ENCODE measurements around the gene TMEM11.
"Not testable (repeated sequence)": the region's sequence is repeated elsewhere in the genome, so short reads cannot be mapped to it uniquely, and the experiment has no call there.

The TMEM11 gene

GRCh38 chr17:21212826-21213637 is 929 bp downstream of the TMEM11 start:
- DNase-seq (ENCODE audit: low read depth in 2 of 2), result no peak

DNA sequence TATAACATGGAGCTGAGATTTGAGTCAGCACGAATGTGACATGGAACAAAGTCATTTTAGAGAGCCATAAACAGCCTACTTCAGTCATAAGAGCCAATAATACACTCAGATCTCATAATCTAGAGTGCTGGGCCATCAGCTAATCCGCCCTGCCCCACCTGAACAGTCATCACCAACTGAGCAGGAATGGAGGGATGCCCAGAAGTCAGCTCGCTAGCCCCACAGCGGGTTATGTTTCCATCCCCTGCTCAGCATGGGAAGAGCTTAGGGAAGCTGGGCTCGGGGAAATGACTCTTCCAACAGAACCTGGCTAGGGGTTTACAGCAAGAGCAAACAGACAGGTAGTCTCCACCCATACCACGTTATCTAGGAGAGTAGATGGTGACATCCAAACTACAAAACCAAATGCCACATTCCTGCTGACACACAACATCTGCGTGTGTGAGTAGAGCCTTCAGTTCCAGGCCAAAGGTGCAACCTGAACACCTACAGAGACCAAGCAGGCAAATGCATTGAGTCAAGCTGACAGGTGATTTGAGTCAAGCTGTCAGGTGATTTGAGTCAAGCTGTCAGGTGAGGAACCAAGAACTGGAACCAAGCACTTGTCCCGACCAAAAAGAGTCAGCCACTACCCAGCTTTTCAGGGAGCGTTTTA is 2.0 kb downstream of the TMEM11 start:
- no peak for DNase-seq (ENCODE audit: low read depth in 2 of 2)

GRCh38 chr17:21210411-21211076 is 3.4 kb downstream of the TMEM11 start:
- DNase-seq (ENCODE audit: low read depth in 2 of 2), result no peak

GRCh38 chr17:21209511-21210175 is 4.3 kb downstream of the TMEM11 start:
- no peak for DNase-seq (ENCODE audit: low read depth in 2 of 2)

GRCh38 chr17:21208352-21208751 is 5.6 kb downstream of the TMEM11 start:
- DNase-seq (ENCODE audit: low read depth in 2 of 2), result no peak

DNA sequence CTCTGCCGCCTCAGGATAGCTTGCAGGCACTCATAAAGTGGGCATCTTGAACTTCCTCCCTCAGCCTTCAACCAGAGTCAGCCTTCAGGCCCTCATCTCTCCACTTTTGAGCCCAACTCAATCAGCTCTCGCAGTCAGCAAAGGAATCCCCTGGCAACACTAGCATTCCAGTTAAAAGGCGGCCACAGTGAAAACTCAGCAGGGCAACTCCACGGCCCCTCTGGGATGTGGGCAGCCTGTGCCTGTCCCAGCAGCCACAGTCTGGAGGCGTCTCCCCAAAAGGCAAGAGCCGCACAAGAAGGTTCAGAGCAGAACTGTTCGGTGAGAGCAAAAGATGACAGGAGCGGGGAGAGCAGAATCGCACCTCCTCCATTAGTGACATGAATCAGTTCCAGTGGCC is 9.0 kb downstream of the TMEM11 start:
- DNase-seq (ENCODE audit: low read depth in 2 of 2), result no peak

DNA sequence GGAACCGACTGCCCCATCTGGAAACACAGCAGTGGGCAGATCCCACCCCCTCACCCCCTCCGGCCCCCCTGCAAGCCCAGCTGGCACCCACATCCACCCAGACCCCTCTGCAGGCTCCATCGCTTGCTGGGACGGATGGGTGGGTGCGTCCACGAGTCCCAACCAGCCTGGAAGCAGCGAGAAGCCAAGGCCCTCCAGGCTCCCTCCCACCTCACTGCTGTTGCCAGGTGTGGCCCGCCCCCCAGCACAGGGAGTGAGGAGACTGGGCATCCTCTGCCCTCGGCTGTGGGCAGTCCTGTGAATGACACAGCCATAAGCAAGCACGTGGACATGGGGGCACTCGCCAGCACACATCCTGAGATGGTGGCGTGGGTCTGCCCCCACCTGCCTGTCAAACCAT is 11.4 kb downstream of the TMEM11 start:
- DNase-seq (ENCODE audit: low read depth in 2 of 2), result no peak

DNA sequence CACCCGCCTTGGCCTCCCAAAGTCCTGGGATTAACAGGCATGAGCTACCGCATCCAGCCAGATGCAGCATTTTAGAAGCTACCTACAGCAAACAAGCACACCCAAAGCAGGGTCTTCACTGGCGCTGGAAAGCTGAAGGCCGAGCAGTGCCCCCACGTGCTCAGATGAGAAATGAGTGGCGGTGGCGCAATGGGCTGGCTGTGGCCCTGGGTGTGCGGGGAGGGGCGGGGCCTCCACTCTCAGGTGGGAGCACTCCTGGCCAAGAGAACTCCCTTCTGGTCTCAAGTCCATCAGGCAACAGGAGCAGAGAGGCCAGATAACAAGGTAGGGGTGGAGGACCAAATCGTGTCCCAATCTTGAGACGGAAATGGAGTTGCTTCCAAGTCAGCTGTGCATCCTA is 12.1 kb downstream of the TMEM11 start:
- no peak for DNase-seq (ENCODE audit: low read depth in 2 of 2)

DNA sequence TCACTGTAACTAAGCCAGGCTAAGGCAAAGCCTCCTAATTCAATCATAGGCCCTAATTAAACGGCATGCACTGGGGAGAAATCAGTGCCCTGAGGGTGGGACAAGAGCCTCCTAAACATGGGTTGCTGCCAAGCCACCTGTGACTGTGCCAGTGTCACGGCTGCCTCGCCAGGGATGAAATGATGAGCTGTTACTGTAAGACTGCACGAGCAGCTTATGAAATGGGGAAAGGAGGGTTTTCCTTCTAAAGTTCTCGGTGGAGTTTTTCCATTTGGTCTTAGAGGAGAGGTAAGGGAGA is 12.7 kb downstream of the TMEM11 start:
- DNase-seq (ENCODE audit: low read depth in 2 of 2), result no peak

GRCh38 chr17:21200590-21201297 is 13.2 kb downstream of the TMEM11 start:
- no peak for DNase-seq (ENCODE audit: low read depth in 2 of 2)

- no peak for DNase-seq (ENCODE audit: low read depth in 2 of 2)
Measured at GRCh38 chr17:21199856-21200255, 14.1 kb downstream of the TMEM11 start.

DNA sequence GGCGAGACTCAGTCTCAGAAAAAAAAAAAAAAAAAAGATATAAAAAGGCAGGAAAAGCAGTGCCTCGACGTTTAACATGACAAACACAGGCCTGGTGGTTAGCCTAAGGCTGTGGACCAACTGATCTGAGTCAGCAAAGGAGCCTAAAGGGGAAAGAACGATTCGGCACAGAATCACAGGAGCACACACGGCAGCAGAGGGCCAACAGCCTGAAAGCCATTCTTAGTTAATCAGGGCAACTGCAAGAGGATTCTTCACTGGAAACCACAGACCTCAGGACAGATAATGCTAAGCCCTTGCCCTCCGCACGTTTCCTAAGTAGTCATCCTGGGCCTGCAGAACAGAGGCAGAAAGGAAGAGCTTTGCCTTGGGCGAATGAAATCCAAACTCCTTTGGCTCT is 14.7 kb downstream of the TMEM11 start:
- no peak for DNase-seq (ENCODE audit: low read depth in 2 of 2)

- no peak for DNase-seq (ENCODE audit: low read depth in 2 of 2)
Measured at GRCh38 chr17:21198411-21198810, 15.6 kb downstream of the TMEM11 start.

GRCh38 chr17:21196126-21196525 is 17.8 kb downstream of the TMEM11 start:
- DNase-seq (ENCODE audit: low read depth in 2 of 2), result no peak

DNA sequence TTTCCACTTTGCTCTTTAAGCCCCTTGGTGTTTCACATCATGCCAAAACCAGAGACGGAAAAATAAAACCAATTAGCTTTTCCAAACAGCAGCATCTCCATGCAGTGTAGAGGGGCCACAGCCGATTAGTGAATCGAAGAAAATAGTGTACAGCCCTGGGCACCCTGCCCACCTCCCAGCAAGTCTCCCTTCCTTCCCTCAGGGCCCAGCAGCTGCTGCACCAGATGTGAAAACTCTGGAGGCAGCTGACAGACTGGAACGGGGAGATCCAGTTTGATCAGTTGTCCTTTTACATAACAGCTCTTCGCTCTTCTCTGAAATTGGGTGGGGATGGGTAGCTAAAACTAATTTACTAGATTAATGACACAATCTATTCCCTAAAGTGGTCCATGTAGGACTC is 19.3 kb downstream of the TMEM11 start:
- DNase-seq (ENCODE audit: low read depth in 2 of 2), result no peak

DNA sequence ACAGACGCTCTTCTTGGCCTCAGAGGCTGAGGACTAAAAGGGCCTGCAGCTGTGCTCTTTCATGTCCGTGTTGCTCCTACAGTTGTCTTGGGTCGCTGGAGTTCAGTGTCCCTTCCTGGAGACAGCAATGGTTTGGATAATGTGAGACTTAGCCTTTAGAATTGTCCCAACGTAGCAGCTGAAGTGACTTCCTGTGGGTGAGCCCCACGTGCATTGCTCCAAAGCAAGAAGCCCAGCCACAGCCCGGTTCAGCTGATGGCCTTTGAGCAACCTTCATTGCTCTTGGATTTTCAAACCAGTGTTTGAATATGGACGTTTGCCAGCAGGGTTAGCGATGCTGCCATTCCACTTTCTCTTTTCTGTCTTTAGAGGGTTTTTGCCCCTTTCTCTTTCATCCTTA is 19.7 kb downstream of the TMEM11 start:
- DNase-seq (ENCODE audit: low read depth in 2 of 2), result no peak

GRCh38 chr17:21193031-21193430 is 20.9 kb downstream of the TMEM11 start:
- DNase-seq (ENCODE audit: low read depth in 2 of 2), result no peak

GRCh38 chr17:21192414-21192813 is 21.5 kb downstream of the TMEM11 start:
- DNase-seq (ENCODE audit: low read depth in 2 of 2), result not testable (repeated sequence)

DNA sequence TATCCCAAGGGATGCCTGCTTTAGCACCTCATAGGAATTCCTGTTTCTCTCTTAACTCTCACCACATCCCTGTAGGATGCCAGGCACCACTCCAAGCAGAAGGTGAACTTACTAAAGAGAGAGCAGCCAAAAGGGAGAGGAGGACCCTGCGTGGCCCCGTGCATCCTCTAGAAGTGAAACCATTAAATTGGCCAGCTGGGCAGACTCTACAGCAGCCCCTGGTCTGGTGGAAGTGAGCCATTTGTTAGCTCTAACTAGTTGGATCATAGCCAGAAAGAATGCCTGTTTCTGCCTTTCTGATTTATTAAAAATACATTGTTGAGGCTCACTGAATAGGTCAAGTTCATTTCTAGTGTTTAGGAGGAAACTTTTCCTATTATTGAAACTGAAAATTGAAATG is 22.3 kb downstream of the TMEM11 start:
- no peak for DNase-seq (ENCODE audit: low read depth in 2 of 2)

- DNase-seq (ENCODE audit: low read depth in 2 of 2), result no peak
Measured at GRCh38 chr17:21190078-21190477, 23.9 kb downstream of the TMEM11 start.

- no peak for DNase-seq (ENCODE audit: low read depth in 2 of 2)
Measured at GRCh38 chr17:21189361-21189760, 24.6 kb downstream of the TMEM11 start.
